CD4-positive, alpha-beta T cell (primary cell): ENCODE results near the gene CAMKK2. TPM values are rescaled to one million over a fixed set of nuclear protein-coding genes. Genes with fewer than 3 reads are reported as not detected.
"Not testable (repeated sequence)": the region's sequence is repeated elsewhere in the genome, so short reads cannot be mapped to it uniquely, and the experiment has no call there.

Experiments
- ATAC-seq: fragments of 200-7000 bp; cut with Tn5 transposase; one replicate; pipeline ENCODE4 v1.10.0; 2022; ENCODE audit warnings: mild to moderate bottlenecking; ENCODE audit not compliant: poor library complexity
- CTCF ChIA-PET: fragments of 350-600 bp; sonication (Branson Sonifier 250); formaldehyde crosslinking; loops from one replicate; lab custom pipeline; 2021; ENCODE audit warnings: antibody characterized with exemption, inconsistent platforms; lab: Charles Lee
- POLR2A ChIA-PET: fragments of 350-600 bp; sonication (Branson Sonifier 250); formaldehyde crosslinking; loops from one replicate; lab custom pipeline; 2021; ENCODE audit warnings: antibody characterized with exemption, inconsistent platforms; lab: Charles Lee
- DNase-seq, 14 experiments: peaks; one replicate each; pipeline ENCODE4 v3.0.0-alpha.2; 2013 to 2020; ENCODE audit warnings: mixed read lengths in 2 of 14
- H3K27ac ChIP-seq, 2 donors: one replicate each; pipeline versions ENCODE4 v1.5.1 to v1.7.0; 2013; ENCODE audit warnings: low read length in 2 of 2, low read depth in 1 of 2, mild to moderate bottlenecking in 1 of 2
- H3K27me3 ChIP-seq, 2 experiments: 1 replicate in 1 of 2; 2 replicates in 1 of 2; pipeline versions ENCODE4 v1.6.1 to v1.7.0; 2013; ENCODE audit warnings: low read length in 2 of 2, control low read depth in 1 of 2, mild to moderate bottlenecking in 1 of 2, moderate library complexity in 1 of 2; ENCODE audit not compliant: insufficient read depth in 2 of 2, control insufficient read depth in 1 of 2
- H3K36me3 ChIP-seq: one replicate; pipeline ENCODE4 v1.6.1; 2013; ENCODE audit warnings: low read length, control low read depth; ENCODE audit not compliant: insufficient read depth
- H3K4me1 ChIP-seq: one replicate; pipeline ENCODE4 v1.6.1; 2013; ENCODE audit warnings: low read length, control low read depth; ENCODE audit not compliant: insufficient read depth
- H3K4me3 ChIP-seq: one replicate; pipeline ENCODE4 v1.5.1; 2013; ENCODE audit warnings: mild to moderate bottlenecking, low read length, moderate library complexity
- H3K9me3 ChIP-seq, 2 experiments: 1 replicate in 1 of 2; 2 replicates in 1 of 2; pipeline versions ENCODE4 v1.6.1 to v1.7.0; 2013; ENCODE audit warnings: low read length in 2 of 2, mild to moderate bottlenecking in 2 of 2, control low read depth in 1 of 2, moderate library complexity in 1 of 2; ENCODE audit not compliant: control insufficient read depth in 1 of 2, insufficient read depth in 1 of 2
- H3K27ac Mint-ChIP-seq: one replicate; pipeline ENCODE4 v1.8.0; 2020; ENCODE audit warnings: mixed read lengths
- H3K27me3 Mint-ChIP-seq: one replicate; pipeline ENCODE4 v1.8.0; 2021; ENCODE audit warnings: mixed read lengths
- H3K36me3 Mint-ChIP-seq: one replicate; pipeline ENCODE4 v1.8.0; 2021; ENCODE audit warnings: low read depth, mixed read lengths
- H3K4me1 Mint-ChIP-seq: one replicate; pipeline ENCODE4 v1.8.0; 2021; ENCODE audit warnings: low read depth, mixed read lengths
- H3K4me3 Mint-ChIP-seq: one replicate; pipeline ENCODE4 v1.8.0; 2020; ENCODE audit warnings: mild to moderate bottlenecking, mixed read lengths
- H3K9me3 Mint-ChIP-seq: one replicate; pipeline ENCODE4 v1.8.0; 2020; ENCODE audit warnings: mixed read lengths
- CTCF ChIP-seq: fragments of 200-600 bp; IDR thresholded peaks from one replicate; pipeline ENCODE4 v1.8.0; 2022; ENCODE audit warnings: antibody characterized with exemption, mild to moderate bottlenecking
- intact Hi-C, 2 experiments: fragments of 100-400 bp; cut with DNase I in 1 of 2; cut with micrococcal nuclease in 1 of 2; formaldehyde crosslinking; loops; one replicate each; pipeline versions ENCODE4 v1.15.1 to v1.9.0; 2023 to 2025; cut with DNase I, micrococcal nuclease
- total RNA-seq, 174 experiments: library from RNA in 2 of 174; stranded (reverse) in 2 of 174; gene quantifications; one replicate each; pipeline ENCODE4 v1.2.3 and lab custom pipeline; 2021 to 2026

CAMKK2 gene
- total RNA-seq, 2 experiments from 2014 or later = 6.7 to 6.8 TPM

GRCh38 chr12:121232163-121232562 is 64.3 kb downstream of the CAMKK2 start:
- no peak overlapping the region for H3K27ac Mint-ChIP-seq
- CTCF ChIA-PET = no interaction called here
- H3K27me3 ChIP-seq = no peaks in the 10 kb centered on the region
- H3K9me3 Mint-ChIP-seq = no peaks in the 10 kb centered on the region
- no peak for ATAC-seq
- H3K27ac ChIP-seq = no peak overlapping the region
- H3K4me1 Mint-ChIP-seq = peaks cover 10% of the 10 kb centered on the region
- H3K4me3 Mint-ChIP-seq = no peak overlapping the region
- no peak overlapping the region for H3K4me3 ChIP-seq
- TF ChIP-seq CTCF = no peak
- peaks cover 20% of the 10 kb centered on the region for H3K4me1 ChIP-seq
- no peaks in the 10 kb centered on the region for H3K27me3 Mint-ChIP-seq
- peaks cover 63% of the 10 kb centered on the region for H3K36me3 ChIP-seq
- intact Hi-C loops = loop anchor here in 1 of 2 experiments (5.0 kb wide), 2 partner anchors 105 to 175 kb away; no protein-coding TSS in a partner anchor
- peaks cover 60% of the 10 kb centered on the region for H3K36me3 Mint-ChIP-seq
- POLR2A ChIA-PET = no interaction called here
- DNase-seq = no peak
- H3K9me3 ChIP-seq = no peaks in the 10 kb centered on the region

GRCh38 chr12:121230538-121230907 is 66.0 kb downstream of the CAMKK2 start:
- peak overlapping the region; percentile 55 for H3K27ac Mint-ChIP-seq
- H3K27me3 Mint-ChIP-seq = no peaks in the 10 kb centered on the region
- Histone ChIP-seq H3K4me3 (no peak overlapping the region), H3K27ac (no peak overlapping the region), H3K4me1 (peaks cover 37% of the 10 kb centered on the region), H3K27me3 (no peaks in the 10 kb centered on the region), H3K9me3 (no peaks in the 10 kb centered on the region), H3K36me3 (peaks cover 60% of the 10 kb centered on the region)
- no peak overlapping the region for H3K4me3 Mint-ChIP-seq
- H3K4me1 Mint-ChIP-seq = peaks cover 22% of the 10 kb centered on the region
- POLR2A ChIA-PET = interaction anchor here (1.3 kb wide), 1 partner anchor 11 kb away, joined by 8 read pairs; no protein-coding TSS in a partner anchor
- DNase-seq = no peak
- ATAC-seq = no peak
- H3K36me3 Mint-ChIP-seq = peaks cover 60% of the 10 kb centered on the region
- TF ChIP-seq CTCF = no peak
- H3K9me3 Mint-ChIP-seq = no peaks in the 10 kb centered on the region
- CTCF ChIA-PET = interaction anchor here (1.4 to 2.3 kb wide), 4 partner anchors 9 to 52 kb away, joined by 4 to 18 read pairs (median 6); partner anchors contain the start of gene P2RX4
- intact Hi-C loops = loop anchor here in 1 of 2 experiments (5.0 kb wide), 2 partner anchors 103 to 173 kb away; no protein-coding TSS in a partner anchor

- not testable (repeated sequence) for H3K9me3 ChIP-seq, H3K27me3 ChIP-seq, H3K27me3 Mint-ChIP-seq, H3K9me3 Mint-ChIP-seq, H3K27ac ChIP-seq, H3K4me3 Mint-ChIP-seq, H3K4me3 ChIP-seq
- Mint-ChIP-seq H3K4me1 (peaks cover 24% of the 10 kb centered on the region), H3K27ac (peak overlapping the region; percentile 55), H3K36me3 (peaks cover 55% of the 10 kb centered on the region)
- H3K36me3 ChIP-seq = peaks cover 56% of the 10 kb centered on the region
- TF ChIP-seq CTCF = peak; percentile 96
- ChIA-PET POLR2A (interaction anchor here (1.3 kb wide), 1 partner anchor 11 kb away, joined by 8 read pairs; no protein-coding TSS in a partner anchor), CTCF (interaction anchor here (0.7 to 2.3 kb wide), 6 partner anchors 10 to 71 kb away, joined by 3 to 18 read pairs (median 6); partner anchors contain the start of gene P2RX4)
- peak in 12 of 14 experiments; percentile 34 to 82 (median 52) for DNase-seq
- peak; percentile 75 for ATAC-seq
- intact Hi-C loops = loop anchor here (5.0 to 10.0 kb wide), 3 partner anchors 103 to 173 kb away; no protein-coding TSS in a partner anchor
- peaks cover 42% of the 10 kb centered on the region for H3K4me1 ChIP-seq
Measured at GRCh38 chr12:121229826-121230537, 66.5 kb downstream of the CAMKK2 start.
